OCI-LY3 (cell line): ENCODE results near the gene TRIM51.
A peak's percentile ranks its signal among the peaks of the same experiment; 100 is the strongest.
"Not testable (repeated sequence)": the region's sequence is repeated elsewhere in the genome, so short reads cannot be mapped to it uniquely, and the experiment has no call there.

Source experiments
- H2AFZ ChIP-seq: fragments of 200-600, 300-600 bp; shearing (Covaris generic); 2 replicates; pipeline ENCODE4 v1.6.0; 2014; ENCODE audit warnings: antibody characterized with exemption, low read depth, low read length
- H3K27ac ChIP-seq: fragments of 200-600, 300-600 bp; sonication (generic); 2 replicates; pipeline ENCODE4 v1.5.1; 2014; ENCODE audit warnings: mild to moderate bottlenecking, low read length, moderate library complexity, mixed read lengths
- H3K27me3 ChIP-seq: fragments of 200-600, 300-600 bp; sonication (generic); 2 replicates; pipeline ENCODE4 v1.6.1; 2014; ENCODE audit warnings: low read depth, low read length, mixed read lengths
- H3K36me3 ChIP-seq: fragments of 200-600, 300-600 bp; sonication (generic); replicated peaks from 2 replicates; pipeline ENCODE3; 2014; ENCODE audit warnings: low read depth, low read length, mixed read lengths
- H3K4me1 ChIP-seq: fragments of 300-600, 200-600 bp; sonication (generic); 2 replicates; pipeline ENCODE4 v1.6.1; 2014; ENCODE audit warnings: low read length, mixed read lengths
- H3K4me2 ChIP-seq: fragments of 200-600, 300-600 bp; sonication (generic); 2 replicates; pipeline ENCODE4 v1.6.1; 2014; ENCODE audit warnings: low read length, mixed read lengths
- H3K4me3 ChIP-seq: fragments of 300-600, 200-600 bp; sonication (generic); 2 replicates; pipeline ENCODE4 v1.5.1; 2014; ENCODE audit warnings: antibody characterized with exemption, mild to moderate bottlenecking, low read length, moderate library complexity
- H3K79me2 ChIP-seq: fragments of 300-600, 200-600 bp; shearing (Covaris generic); 2 replicates; pipeline ENCODE4 v1.6.1; 2014; ENCODE audit warnings: mild to moderate bottlenecking, low read length, mixed read lengths
- H3K9ac ChIP-seq: fragments of 300-600, 200-600 bp; shearing (Covaris generic); 2 replicates; pipeline ENCODE4 v1.6.0; 2014; ENCODE audit warnings: mild to moderate bottlenecking, low read length, moderate library complexity
- H3K9me3 ChIP-seq: fragments of 200-600, 300-600 bp; shearing (Covaris generic); 2 replicates; pipeline ENCODE4 v1.6.1; 2014; ENCODE audit warnings: low read length, mixed read lengths; ENCODE audit not compliant: insufficient read depth
- H4K20me1 ChIP-seq: fragments of 200-600, 300-600 bp; sonication (generic); 2 replicates; pipeline ENCODE4 v1.6.1; 2016; ENCODE audit warnings: low read length, mixed read lengths; ENCODE audit not compliant: insufficient read depth
- CTCF ChIP-seq: fragments of 200-600, 300-600 bp; sonication (generic); IDR thresholded peaks from 2 replicates; pipeline ENCODE4 v1.5.1; 2014; ENCODE audit warnings: antibody characterized with exemption, low read length, low read depth
- EZH2phosphoT487 ChIP-seq: fragments of 200-600 bp; shearing (Covaris generic); IDR thresholded peaks from 2 replicates; pipeline ENCODE4 v1.6.1; 2018; ENCODE audit warnings: antibody characterized with exemption, mixed run types, low read depth

TRIM51 gene

GRCh38 chr11:55854704-55855103 lies 28.4 kb upstream of the TRIM51 start:
- Histone ChIP-seq H3K27ac (no peak overlapping the region), H3K4me1 (peaks cover 27% of the 10 kb centered on the region), H4K20me1 (no peaks in the 10 kb centered on the region), H3K9me3 (0 out of 2 replicates have a peak, but pooled peaks cover 8% of the 10 kb centered on the region), H3K79me2 (no peaks in the 10 kb centered on the region), H3K4me3 (no peak overlapping the region), H3K9ac (no peak overlapping the region), H3K4me2 (peak overlapping the region; percentile 18), H3K27me3 (no peaks in the 10 kb centered on the region), H3K36me3 (peaks cover 14% of the 10 kb centered on the region), H2AFZ (no peak overlapping the region)
- TF ChIP-seq CTCF (no peak), EZH2phosphoT487 (no peak)

- not testable (repeated sequence) for H2AFZ ChIP-seq, H3K9me3 ChIP-seq, H3K36me3 ChIP-seq, H3K27me3 ChIP-seq, H4K20me1 ChIP-seq, H3K79me2 ChIP-seq
- peak overlapping the region; percentile 73 for H3K4me3 ChIP-seq
- peak overlapping the region; percentile 97 for H3K27ac ChIP-seq
- H3K4me1 ChIP-seq = peaks cover 33% of the 10 kb centered on the region
- peak overlapping the region; percentile 78 for H3K4me2 ChIP-seq
- H3K9ac ChIP-seq = peak overlapping the region; percentile 71
Observed at GRCh38 chr11:55867354-55867753, 15.7 kb upstream of the TRIM51 start.

DNA sequence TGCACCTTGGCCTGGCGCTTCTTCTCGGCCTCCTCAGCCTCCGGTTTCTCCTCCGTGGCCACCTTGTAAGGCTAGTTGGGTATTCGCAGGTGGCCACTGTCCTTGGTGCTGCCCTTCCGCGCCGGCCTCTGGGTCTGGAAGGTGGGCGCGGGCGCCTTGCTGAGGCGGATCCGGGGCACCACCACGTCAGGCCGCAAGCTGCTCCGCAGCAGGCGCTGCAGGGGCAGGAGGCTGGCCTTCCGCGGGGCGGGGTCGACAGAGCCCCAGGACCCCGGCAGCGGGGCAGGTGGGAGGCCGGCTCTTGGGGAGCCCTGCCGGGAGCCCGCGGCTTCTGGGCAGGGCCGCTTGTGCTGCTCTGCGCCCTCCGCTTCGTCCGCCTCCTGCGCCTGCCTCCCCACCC lies 10.4 kb upstream of the TRIM51 start:
- H3K27ac ChIP-seq, H3K9ac ChIP-seq, H3K27me3 ChIP-seq, H4K20me1 ChIP-seq, H2AFZ ChIP-seq, H3K36me3 ChIP-seq, H3K4me3 ChIP-seq, H3K9me3 ChIP-seq, H3K4me2 ChIP-seq, H3K79me2 ChIP-seq: not testable (repeated sequence)
- peaks cover 16% of the 10 kb centered on the region for H3K4me1 ChIP-seq

- H3K9me3 ChIP-seq, H3K4me2 ChIP-seq, H4K20me1 ChIP-seq, H3K27ac ChIP-seq, H3K4me3 ChIP-seq, H2AFZ ChIP-seq, H3K79me2 ChIP-seq, H3K27me3 ChIP-seq, H3K36me3 ChIP-seq, H3K9ac ChIP-seq: not testable (repeated sequence)
- peaks cover 12% of the 10 kb centered on the region for H3K4me1 ChIP-seq
Observed at GRCh38 chr11:55873146-55873545, 10.0 kb upstream of the TRIM51 start.

DNA sequence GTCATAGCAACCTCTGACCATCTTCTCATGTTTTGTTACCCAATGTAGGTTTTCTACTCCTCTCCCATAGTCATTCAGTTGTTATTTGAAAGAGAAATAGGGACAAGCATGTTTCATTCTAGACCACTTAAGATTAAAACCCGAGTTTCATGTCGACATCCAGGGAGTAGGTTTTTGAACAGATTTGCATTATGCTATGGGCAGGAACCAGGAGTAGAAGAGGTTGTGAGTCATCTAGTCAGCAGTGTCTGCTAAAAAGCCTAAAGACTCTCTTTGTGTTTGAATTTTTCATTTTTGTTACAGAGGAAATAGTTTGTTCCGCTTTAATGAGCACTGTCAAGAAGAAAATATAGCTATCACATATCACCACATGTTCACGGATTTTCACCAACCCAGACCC lies 1.9 kb downstream of the TRIM51 start:
- H4K20me1 ChIP-seq, H3K27me3 ChIP-seq, H3K36me3 ChIP-seq, H3K9me3 ChIP-seq, H3K79me2 ChIP-seq: not testable (repeated sequence)
- Histone ChIP-seq H3K4me2 (peak overlapping the region; percentile 67), H3K27ac (peak overlapping the region; percentile 63), H3K4me1 (peaks cover 16% of the 10 kb centered on the region), H3K9ac (peak overlapping the region; percentile 21), H3K4me3 (peak overlapping the region; percentile 43), H2AFZ (peak overlapping the region; percentile 48)

- Histone ChIP-seq H3K27ac (peak overlapping the region; percentile 63), H2AFZ (peak overlapping the region; percentile 48; the same call in 1 of the 2 replicates), H3K4me1 (peaks cover 16% of the 10 kb centered on the region), H3K4me3 (peak overlapping the region; percentile 43), H3K4me2 (peak overlapping the region; percentile 67)
- H3K79me2 ChIP-seq, H3K9ac ChIP-seq, H4K20me1 ChIP-seq, H3K9me3 ChIP-seq, H3K36me3 ChIP-seq, H3K27me3 ChIP-seq: not testable (repeated sequence)
Observed at GRCh38 chr11:55885481-55885880, 2.4 kb downstream of the TRIM51 start.
